Retinal pigment epithelial cell (primary cell): ENCODE measurements around the gene CELSR2.
"Not testable (repeated sequence)": the region's sequence is repeated elsewhere in the genome, so short reads cannot be mapped to it uniquely, and the experiment has no call there.

Experiments
- DNase-seq: peaks from one replicate; pipeline ENCODE4 v3.0.0-alpha.2; 2010; ENCODE audit warnings: low read depth
- H3K4me3 ChIP-seq: 2 replicates; pipeline ENCODE4 v1.5.1; 2011; ENCODE audit warnings: mild to moderate bottlenecking, low read length, control low read depth, moderate library complexity
- TF ChIP-seq, protein P1 (sequence below): conservative IDR thresholded peaks from 2 replicates; pipeline ENCODE4 v1.5.1; 2011; ENCODE audit warnings: low read depth, low read length, control low read depth, inconsistent platforms

CELSR2 gene

DNA sequence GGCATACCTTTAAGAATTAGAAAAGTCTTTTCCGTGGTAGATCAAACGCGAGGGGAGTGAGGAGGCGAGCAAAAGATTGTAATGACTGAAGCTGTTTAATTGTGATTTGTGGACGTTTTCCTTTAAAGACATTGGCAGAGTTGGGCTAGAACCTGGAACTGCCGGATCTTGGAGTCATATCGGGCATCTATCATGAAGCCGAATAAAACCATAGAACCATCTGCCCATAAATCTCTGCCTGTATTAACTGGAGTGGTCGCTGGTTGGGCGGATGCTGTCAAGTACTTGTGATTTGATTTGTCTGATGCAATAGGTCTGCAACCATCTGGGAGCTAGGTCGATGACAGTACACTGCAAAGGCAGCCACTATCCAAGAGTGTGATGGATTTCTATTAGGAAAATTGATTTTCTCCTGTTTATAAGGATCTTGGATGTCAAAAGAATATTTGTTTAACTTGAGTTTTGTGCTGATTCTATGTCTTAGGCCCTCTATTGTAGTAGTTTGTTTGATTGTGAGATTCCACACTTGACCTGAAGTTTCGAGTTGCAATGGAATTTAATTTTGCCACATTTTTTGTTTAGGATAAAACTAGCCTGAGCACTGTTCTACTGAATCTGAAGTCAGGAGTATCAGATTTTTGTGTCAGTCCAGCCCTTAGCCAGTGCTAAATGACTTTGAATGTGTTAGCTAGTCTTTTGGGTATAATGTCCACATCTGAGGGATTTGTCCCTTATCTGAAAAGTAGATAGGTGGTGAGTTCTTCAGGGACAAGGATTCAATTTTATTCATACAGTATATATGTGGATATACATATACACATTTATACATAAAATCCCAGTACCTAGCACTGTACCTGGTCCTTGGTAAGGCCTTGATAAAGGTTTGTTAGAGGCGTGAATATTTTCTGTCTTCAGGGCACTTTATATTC is 34.4 kb upstream of the CELSR2 start:
- peak overlapping the region; percentile 95 for H3K4me3 ChIP-seq
- DNase-seq, result peak; percentile 52
- TF ChIP-seq, protein P1, sequence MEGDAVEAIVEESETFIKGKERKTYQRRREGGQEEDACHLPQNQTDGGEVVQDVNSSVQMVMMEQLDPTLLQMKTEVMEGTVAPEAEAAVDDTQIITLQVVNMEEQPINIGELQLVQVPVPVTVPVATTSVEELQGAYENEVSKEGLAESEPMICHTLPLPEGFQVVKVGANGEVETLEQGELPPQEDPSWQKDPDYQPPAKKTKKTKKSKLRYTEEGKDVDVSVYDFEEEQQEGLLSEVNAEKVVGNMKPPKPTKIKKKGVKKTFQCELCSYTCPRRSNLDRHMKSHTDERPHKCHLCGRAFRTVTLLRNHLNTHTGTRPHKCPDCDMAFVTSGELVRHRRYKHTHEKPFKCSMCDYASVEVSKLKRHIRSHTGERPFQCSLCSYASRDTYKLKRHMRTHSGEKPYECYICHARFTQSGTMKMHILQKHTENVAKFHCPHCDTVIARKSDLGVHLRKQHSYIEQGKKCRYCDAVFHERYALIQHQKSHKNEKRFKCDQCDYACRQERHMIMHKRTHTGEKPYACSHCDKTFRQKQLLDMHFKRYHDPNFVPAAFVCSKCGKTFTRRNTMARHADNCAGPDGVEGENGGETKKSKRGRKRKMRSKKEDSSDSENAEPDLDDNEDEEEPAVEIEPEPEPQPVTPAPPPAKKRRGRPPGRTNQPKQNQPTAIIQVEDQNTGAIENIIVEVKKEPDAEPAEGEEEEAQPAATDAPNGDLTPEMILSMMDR, result no peak

DNA sequence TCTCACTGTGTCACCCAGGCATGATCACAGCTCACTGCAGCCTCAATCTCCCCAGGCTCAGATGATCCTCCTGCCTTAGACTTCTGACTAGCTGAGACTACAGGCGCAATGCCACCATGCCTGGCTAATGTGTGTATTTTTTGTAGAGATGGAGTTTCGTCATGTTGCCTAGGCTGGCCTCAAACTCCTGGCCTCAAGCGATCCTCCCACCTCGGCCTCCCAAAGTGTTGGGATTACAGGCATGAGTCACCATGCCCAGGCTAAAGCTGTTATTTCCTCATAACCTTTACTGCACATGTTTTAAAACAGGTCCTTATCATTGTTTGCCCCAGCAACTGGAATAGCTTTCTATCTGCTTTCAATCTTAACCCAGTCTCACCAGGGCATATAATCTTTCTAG is 32.7 kb upstream of the CELSR2 start:
- H3K4me3 ChIP-seq, result no peak overlapping the region
- TF ChIP-seq, protein P1, result no peak
- no peak for DNase-seq

DNA sequence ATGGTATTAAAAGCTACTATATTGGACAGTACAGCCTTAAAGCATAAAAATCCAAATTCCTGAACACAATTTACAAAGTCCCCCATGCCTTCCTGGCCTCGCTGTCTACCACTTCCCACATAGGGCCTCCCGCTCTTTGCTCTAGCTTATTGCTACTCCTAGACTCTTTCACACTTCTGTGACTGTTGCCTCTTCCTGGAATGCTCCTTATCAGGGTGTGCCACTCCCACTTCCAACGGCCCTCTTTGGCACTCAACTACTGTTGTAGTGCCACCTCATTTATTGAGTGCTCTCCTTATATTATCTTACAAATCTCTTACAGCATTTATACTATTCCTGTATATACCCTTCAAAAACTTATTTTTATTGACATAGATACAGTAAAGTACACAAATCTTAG is 30.8 kb upstream of the CELSR2 start:
- TF ChIP-seq, protein P1, result no peak
- no peak overlapping the region for H3K4me3 ChIP-seq
- DNase-seq, result no peak

DNA sequence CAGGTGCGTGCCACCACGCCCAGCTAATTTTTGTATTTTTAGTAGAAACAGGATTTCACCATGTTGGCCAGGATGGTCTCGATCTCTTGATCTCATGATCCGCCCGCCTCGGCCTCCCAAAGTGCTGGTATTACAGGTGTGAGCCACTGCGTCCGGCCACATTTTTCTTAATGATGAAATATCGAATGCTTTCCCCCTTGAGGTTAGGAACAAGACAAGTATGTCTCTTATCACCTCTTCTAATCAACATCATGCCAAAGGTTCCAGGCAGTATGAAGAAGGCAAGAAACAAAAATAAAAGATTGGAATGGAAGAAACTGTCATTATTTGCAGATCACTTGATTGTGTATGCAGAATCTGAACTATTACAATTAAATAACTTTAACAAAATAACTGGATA is 28.1 kb upstream of the CELSR2 start:
- H3K4me3 ChIP-seq, DNase-seq: not testable (repeated sequence)

DNA sequence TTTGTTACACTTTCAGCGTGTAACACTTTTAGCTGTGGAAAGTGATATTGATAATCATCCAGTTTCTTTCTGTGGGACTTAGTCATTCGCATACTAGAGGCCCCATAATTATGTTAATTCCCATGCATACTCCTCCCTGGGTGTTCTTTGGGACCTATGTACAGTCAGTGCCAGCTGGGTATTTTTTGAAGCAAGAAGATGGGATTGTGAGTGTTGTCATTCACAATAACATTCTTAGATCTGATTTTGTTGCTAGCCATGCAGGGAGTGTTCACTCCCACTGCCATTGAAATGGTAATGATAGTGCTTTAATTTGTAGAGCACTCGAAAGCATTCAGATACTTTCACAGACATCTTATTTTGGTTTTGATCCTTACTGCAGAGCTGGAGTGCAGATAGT is 24.0 kb upstream of the CELSR2 start:
- TF ChIP-seq, protein P1, result no peak
- no peak for DNase-seq
- no peak overlapping the region for H3K4me3 ChIP-seq

DNA sequence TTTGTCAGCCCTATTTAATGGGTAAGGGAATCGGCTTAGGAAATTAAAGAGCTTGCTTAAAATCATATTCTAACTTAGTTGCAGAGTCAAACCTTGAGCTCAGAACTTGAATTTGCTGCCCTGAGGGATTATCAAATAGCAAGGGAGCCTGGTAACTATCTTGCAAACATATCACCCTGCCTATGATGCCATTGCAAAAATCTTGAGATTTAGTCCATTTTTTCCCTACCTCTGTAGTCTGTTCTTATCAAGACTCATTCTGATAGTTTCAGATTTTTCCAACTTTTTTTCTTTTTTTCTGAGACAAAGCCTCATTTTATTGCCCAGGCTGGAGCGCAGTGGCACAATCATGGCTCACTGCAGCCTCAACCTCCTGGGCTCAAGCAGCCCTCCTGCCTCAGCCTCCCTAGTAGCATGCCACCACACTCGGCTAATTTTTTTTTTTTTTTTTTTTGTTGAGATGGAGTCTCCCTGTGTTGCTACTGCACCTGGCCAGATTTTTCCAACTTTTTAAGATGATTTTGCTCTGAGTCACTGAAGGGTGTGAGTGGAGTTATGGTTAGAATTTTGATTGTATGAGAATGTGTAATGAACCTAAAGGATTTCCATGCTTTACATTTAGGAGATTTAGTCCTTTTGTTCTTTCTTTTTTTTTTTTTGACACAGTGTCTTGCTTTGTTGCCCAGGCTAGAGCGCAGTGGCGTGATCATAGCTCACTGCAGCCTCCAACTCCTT is 23.5 kb upstream of the CELSR2 start:
- H3K4me3 ChIP-seq, result no peak overlapping the region
- TF ChIP-seq, protein P1, result no peak
- no peak for DNase-seq

DNA sequence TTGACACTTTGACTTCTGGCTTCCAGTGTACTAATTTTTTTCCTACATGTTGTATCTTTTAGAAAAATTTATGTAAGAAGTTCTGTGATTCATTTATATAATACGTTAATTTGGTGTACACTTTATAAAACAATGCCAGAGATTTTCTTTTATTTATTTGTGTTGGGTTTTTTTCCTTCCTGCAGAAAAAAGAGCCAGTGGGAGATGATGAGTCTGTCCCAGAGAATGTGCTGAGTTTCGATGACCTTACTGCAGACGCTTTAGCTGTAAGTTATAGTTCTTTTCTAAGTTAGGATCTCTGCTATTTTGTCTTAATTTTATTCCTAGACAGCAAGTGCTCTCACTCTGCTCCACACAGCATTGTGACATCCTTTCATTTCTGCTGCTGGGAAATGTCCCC is 21.2 kb upstream of the CELSR2 start:
- TF ChIP-seq, protein P1, result no peak
- no peak for DNase-seq

More for the DNA sequence above, 21.2 kb upstream of the CELSR2 start:
- H3K4me3 ChIP-seq, result no peak overlapping the region
